WI38 (cell line): Measurements from ENCODE around the gene HSD17B3.
"Not testable (repeated sequence)": the region's sequence is repeated elsewhere in the genome, so short reads cannot be mapped to it uniquely, and the experiment has no call there.

Source experiments
- H3K4me3 ChIP-seq: 2 replicates; pipeline ENCODE4 v1.5.1; 2011; ENCODE audit warnings: low read depth, mild to moderate bottlenecking, control low read depth, low read length
- TF ChIP-seq, protein P1 (sequence below): IDR thresholded peaks from 2 replicates; pipeline ENCODE4 v1.5.1; 2012; ENCODE audit warnings: low read depth, mild to moderate bottlenecking, control low read depth, low read length

The HSD17B3 gene

DNA sequence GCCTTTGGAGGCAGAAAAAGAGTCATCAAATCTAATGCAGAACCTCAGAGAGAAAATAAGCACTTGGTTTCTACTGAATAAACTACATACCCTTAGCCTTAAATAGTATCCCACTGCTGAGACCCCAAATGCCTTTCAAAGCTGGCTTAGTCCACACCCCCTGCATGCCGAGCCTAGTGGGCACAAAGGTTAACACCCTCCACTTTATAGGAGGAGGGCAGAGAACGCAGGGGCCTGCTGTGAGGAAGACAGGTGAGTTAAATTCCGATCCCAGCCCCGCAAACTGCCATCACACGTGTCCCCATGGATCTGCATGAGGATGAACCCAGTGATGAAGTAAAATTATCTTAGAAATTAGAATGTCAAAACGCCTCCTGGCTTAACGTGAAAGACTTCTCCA is 19.5 kb upstream of the HSD17B3 start:
- no peak overlapping the region for H3K4me3 ChIP-seq
- TF ChIP-seq, protein P1, sequence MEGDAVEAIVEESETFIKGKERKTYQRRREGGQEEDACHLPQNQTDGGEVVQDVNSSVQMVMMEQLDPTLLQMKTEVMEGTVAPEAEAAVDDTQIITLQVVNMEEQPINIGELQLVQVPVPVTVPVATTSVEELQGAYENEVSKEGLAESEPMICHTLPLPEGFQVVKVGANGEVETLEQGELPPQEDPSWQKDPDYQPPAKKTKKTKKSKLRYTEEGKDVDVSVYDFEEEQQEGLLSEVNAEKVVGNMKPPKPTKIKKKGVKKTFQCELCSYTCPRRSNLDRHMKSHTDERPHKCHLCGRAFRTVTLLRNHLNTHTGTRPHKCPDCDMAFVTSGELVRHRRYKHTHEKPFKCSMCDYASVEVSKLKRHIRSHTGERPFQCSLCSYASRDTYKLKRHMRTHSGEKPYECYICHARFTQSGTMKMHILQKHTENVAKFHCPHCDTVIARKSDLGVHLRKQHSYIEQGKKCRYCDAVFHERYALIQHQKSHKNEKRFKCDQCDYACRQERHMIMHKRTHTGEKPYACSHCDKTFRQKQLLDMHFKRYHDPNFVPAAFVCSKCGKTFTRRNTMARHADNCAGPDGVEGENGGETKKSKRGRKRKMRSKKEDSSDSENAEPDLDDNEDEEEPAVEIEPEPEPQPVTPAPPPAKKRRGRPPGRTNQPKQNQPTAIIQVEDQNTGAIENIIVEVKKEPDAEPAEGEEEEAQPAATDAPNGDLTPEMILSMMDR: no peak

DNA sequence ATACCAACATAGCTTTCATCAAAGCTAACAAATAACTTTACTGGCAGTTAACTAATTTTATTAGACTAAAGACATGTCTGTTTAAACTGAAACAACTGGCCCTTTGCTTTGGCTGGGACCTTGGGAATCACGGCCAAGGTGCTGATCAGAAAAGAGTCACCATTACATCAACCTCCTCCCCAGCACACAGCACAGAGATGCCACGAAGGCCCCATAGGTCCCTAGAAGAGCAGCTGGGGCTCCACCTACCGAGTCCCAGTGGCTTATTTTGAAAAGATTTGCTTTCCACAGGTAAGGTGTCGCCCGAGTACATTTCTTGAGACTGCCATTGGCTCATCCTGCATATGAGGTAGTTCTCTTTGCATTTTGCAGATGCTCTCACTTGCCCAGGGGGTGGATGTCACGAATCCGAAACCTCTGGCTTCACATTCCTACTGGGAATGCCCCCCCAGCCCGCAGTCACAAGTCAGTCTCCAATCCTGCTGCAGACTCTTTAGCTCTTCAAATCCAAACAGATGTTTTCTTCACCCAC is 18.8 kb upstream of the HSD17B3 start:
- no peak overlapping the region for H3K4me3 ChIP-seq
- TF ChIP-seq, protein P1: no peak

DNA sequence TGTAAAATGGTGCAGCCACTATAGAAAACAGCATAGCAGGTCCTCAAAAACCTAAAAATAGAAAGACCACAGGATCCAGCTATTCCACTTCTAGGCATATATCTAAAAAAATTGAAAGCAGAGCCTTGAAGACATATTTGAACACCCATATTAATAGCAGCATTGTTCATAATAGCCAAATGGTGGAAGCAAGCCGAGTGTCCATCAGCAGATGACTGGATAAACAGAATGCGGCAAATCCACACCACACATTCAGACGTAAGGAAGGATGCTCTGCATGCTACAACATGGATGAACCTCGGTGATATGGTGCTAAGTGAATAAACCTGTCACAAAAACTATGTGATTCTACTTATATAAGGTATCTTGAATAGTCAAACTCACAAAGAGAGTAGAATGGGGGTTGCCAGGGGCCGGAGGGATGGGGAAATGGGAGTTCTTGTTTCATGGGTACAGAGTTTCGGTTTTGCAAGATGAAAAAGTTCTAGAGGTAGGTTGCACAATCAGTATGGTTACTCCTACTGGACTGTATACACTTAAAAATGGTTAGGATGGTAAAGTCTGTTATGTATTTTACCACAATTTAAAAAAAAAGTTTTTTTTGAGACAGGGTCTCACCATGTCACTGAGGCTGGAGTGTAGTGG is 17.1 kb upstream of the HSD17B3 start:
- TF ChIP-seq, protein P1: no peak
- H3K4me3 ChIP-seq: no peak overlapping the region

DNA sequence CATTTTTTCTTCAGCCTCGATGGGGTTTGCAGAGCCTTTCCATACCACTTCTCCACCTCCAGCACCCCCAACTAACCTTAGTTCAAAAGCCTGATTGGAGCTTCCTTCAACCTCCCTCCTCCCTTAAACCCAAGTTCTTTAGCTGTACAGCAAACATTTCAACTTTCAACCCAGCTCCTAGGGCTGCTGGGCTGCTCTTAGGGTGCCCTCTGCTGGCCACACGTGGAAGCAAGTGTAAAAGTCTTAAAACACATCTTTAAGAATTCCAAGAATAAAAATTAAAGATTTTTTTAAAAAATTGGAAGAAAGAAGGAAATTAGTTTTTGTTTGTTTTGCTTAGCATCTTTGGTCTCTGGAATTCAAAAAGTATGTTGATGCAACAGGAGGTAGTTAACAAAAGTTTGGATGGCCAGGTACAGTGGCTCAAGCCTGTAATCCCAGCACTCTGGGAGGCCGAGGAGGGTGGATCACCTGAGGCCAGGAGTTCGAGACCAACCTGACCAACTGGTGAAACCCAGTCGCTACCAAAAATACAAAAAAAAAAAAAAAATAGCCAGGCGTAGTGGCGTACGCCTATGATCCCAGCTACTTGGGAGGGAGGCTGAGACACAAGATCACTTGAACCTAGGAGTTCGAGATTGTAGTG is 15.5 kb upstream of the HSD17B3 start:
- H3K4me3 ChIP-seq: no peak overlapping the region
- TF ChIP-seq, protein P1: peak; percentile 78

DNA sequence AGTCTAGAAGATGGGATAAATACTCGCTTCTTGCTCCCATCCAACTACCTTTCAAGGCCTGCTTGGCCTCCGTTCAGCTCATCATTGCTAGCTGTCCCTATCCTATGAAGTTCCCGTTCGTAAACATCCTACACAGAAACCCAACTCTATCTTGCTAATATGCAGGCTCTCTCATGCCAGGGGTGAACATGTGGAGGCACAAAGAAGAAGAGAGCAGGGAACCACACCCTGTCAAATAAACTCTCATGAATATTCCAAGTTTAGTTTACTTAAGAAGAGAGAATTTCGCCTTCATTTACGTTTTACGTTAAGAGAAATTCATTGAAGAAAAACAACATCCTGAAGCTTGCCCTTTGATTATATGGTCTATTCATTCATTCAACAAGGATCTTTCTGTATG is 7.9 kb upstream of the HSD17B3 start:
- no peak overlapping the region for H3K4me3 ChIP-seq
- TF ChIP-seq, protein P1: no peak

DNA sequence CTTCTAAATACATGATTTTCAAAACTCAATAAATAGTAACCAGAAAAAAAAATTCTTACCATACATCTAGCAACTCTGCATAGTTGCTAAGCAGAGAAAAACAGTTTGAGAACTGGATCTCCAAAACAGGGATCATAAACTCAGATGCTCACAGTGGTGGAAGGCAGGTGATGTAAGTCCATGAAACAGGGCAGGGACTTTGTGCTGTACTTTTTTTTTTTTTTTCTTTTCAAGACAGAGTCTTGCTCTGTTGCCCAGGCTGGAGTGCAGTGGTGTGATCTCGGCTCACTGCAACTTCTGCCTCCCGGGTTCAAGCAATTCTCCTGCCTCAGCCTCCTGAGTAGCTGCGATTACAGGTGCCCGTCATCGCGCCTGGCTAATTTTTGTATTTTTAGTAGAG is 5.0 kb upstream of the HSD17B3 start:
- H3K4me3 ChIP-seq: not testable (repeated sequence)

DNA sequence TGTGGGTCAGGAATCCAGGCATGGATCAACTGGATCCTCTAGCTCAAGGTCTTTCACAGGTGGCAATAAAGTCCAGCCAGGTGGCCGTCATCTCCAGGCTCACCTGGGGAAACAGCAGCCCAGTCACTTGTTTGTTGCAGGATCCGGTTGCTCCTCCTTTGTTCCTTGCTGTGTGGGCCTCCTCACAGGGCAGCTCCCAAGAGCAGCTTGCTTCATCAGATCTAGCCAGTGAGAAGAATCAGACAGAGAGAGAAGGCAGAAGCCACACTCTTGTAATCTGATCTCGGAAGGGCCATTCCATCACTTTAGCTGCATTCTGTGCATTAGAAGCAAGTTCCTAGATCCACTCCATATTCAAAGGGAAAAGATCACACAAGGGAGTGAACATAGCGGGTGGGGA is 3.2 kb upstream of the HSD17B3 start:
- no peak overlapping the region for H3K4me3 ChIP-seq
- TF ChIP-seq, protein P1: no peak

DNA sequence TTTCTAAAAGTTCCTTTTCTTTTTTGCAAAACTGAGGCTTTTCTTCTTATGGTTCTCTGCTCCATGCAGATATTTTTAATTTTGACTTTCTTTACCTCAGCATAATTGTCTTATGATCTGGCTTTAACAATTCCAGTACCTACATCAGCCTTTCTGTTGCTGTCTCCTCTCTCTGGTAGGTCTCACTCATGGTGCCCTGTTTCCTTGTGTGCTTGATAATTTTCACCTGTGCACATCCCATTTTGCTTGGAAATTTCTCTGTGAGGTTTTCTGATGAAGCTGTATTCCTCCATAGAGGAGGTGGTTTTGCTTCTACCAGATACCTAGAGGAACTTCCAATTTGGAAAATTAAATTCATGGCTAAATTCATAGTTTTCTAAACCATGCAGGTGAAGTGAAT is 2.3 kb upstream of the HSD17B3 start:
- no peak overlapping the region for H3K4me3 ChIP-seq
- TF ChIP-seq, protein P1: no peak
